RKO (cell line): ENCODE measurements around the gene OR8U1.
"Not testable (repeated sequence)": the region's sequence is repeated elsewhere in the genome, so short reads cannot be mapped to it uniquely, and the experiment has no call there.

Experiments
- DNase-seq: peaks from one replicate; pipeline ENCODE4 v3.0.0-alpha.2; 2016; ENCODE audit warnings: low spot score

Gene OR8U1

DNA sequence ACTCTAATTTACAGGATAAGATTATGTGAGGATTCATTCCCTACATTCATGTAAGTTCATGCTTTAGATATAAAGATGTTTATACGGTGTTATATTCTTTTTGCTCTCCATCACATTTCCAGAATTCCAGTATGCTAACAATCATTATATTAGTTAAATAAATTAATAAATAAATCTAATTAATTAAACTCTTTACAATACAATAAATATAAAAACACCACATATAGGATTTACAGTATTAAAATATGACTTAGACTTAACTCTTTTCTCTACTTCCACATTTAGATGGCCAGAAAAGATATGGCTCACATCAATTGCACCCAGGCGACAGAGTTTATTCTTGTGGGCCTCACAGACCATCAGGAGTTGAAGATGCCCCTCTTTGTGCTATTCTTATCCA, at the start of gene OR8U1:
TSS of gene OR8U1 (plus strand) at position 301 of the 400 bp plus-strand sequence. CDS start at position 301, 0 bp downstream.
- no peak for DNase-seq

DNA sequence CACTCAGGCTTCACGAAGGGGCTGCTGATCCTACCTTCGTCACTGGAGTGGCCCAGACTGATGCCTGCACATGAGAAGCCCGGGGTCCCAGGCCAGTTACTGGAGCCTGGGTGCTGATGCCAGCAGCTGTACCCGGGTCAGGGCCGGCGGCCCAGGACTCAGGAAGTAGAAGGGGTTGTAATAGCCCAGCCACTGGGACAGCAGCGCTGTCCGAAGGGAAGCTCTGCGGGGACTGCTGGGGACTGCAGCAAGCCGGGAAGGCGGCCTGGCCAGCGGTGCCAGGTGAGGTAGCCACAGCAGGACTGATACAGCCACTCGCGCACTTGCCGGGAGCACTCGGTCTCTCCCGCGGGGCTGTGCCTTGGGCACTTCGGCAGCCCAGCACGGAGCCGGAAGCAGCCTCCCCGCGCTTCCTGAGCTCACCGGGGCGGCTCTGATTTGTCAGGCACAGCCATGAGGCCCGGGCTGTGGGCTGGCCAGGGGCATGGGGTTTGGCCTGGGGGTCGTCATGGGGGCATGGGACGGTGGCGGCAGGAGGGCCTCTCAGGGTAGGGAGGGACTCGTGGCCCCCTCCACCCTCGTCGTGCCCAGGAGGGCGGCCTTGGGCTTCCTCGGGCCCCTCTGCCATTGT, 43.4 kb upstream of the OR8U1 start:
- no peak for DNase-seq

DNA sequence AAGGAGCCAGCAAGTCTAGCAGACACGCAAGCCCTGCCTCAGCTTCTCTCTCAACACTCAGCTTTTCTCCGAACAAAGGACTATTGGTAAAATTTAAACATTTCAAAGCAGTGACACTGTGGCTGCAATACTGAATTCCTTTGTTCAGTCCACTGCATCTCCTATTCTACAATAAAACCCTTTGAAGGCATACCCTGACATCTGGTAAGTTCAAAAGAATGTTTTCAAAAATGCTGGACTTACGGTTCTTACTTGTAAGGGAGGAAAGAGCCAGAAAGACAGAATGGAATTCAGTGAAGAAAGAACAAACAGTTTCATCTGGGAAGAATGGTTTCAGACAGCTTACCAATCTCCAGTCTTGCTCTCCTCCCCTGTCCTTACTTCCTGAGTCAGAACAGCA, 42.3 kb upstream of the OR8U1 start:
- DNase-seq, result no peak

DNA sequence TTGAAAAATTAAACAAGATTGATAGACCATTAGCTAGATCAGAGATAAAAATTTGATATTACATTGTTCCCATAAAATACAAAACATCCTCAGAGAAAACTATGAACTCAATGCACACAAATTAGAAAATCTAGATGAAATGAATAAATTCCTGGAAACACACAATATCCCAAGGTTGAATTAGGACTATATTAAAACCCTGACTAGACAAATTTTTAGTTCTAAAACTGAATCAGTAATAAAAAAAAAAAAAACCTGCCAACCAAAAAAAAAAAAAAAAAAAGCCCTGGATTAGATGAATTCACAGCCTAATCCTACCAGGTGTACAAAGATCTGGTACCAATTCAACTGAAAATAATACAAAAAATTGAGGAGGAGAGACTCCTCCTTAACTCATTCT, 35.1 kb upstream of the OR8U1 start:
- DNase-seq, result no peak

DNA sequence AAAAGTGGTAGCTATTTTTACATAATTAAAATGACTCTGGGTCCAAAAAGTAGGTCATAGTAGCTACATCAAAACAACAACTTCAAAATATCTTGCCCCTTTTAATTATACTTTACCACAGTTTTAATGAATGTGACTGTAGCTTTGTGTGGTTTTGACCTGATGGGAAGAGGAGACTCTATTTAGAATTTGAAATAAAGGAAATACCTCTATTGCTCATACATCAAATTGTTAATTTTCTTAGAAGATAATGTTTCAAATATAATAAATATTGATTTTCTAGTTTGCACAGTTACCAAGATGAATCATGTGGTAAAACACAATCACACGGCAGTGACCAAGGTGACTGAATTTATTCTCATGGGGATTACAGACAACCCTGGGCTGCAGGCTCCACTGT, 29.7 kb upstream of the OR8U1 start, which contains the start of gene OR8K1:
TSS of gene OR8K1 (plus strand) at position 301 of the 400 bp plus-strand sequence. CDS start at position 301, 0 bp downstream.
- DNase-seq, result no peak

DNA sequence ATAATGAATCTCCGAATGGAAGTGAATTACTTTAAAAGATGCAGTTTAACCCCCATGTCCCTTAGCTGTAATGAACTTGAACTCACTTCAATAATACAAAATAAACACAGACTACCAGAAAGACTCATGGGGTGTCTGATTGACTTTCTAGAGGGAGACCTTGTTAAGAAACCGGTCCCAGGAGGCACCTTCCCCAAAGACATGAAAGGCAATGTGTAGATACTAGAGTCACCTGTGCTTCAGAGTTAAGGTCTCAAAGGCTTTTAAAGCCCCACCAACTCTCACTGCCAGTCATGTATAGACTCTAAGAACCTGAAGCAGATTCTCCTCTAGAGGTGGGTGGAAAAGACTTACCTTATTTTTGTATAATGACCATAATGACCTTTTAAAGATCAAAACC, 21.4 kb upstream of the OR8U1 start, which contains the start of gene OR8J1:
TSS of gene OR8J1 (plus strand) at position 301 of the 400 bp plus-strand sequence. CDS start 5,956 bp downstream, outside the sequence.
- no peak for DNase-seq

DNA sequence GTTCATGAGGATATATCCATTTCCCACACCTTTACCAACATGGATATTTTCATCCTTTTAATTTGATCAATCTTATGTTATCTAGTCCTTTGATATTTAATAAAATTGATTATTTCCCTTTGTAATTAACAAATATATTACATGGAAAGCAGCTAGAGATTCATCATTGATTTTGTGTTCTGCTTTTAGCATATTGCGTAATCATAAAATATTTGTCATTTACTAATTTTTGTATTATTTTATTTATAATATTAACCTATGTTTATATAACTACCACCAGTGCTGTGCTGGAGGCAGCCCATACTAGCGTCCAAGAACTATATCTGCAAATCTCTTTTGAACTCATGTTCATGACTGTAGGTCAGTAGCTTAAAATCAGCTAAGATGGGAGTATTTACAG, 4.7 kb downstream of the OR8U1 start:
- DNase-seq, result no peak

DNA sequence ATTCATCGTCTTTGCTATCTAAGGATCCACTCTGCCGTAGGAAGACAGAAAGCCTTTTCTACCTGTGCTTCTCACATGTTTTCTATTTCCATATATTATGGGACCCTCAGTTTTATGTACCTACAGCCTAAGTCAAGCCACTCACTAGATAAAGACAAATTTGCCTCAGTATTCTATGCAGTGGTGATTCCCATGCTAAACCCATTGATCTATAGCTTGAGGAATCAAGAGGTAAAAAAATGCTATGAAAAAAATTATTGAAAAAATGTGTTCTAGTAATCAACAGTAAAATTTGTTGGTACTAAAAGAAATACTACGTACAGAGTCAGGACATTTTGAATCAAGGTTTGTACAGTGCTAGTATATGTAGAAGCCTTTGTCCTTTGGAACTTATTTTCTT, 19.0 kb downstream of the OR8U1 start:
- DNase-seq, result no peak

DNA sequence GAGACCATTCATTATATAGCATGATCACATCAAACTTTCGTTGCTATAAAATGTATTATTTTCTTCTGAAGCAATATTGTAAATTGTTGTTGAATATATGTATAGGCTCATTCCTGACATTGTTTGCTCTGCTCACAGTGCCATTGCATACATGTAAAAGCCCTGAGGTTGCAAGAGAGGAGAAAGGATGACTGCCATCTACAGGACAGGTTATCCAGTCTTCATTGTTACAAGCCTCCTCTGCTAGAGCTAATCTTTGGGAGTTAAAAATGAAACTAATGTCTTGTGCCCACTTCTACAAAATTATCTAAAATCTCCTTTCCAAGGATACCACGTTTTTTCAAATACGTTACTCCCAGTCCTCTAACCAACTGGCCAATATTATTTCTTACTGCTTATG, 20.6 kb downstream of the OR8U1 start:
- no peak for DNase-seq

DNA sequence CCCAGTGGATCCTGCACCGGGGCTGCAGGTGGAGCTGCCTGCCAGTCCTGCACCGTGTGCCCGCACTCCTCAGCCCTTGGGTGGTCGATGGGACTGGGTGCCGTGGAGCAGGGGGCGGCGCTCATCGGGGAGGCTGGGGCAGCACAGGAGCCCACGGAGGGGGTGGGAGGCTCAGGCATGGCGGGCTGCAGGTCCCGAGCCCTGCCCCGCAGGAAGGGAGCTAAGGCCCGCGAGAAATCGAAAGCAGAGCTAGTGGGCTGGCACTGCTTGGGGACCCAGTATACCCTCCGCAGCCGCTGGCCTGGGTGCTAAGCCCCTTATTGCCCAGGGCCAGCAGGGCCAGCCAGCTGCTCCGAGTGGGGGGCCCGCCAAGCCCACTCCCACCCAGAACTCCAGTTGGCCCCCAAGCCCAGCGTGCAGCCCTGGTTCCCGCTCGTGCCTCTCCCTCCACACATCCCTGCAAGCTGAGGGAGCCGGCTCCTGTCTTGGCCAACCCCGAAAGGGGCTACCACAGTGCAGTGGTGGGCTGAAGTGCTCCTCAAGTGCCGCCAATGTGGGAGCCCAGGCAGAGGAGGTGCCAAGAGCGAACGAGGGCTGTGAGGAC, 26.5 kb downstream of the OR8U1 start:
- DNase-seq, result not testable (repeated sequence)

DNA sequence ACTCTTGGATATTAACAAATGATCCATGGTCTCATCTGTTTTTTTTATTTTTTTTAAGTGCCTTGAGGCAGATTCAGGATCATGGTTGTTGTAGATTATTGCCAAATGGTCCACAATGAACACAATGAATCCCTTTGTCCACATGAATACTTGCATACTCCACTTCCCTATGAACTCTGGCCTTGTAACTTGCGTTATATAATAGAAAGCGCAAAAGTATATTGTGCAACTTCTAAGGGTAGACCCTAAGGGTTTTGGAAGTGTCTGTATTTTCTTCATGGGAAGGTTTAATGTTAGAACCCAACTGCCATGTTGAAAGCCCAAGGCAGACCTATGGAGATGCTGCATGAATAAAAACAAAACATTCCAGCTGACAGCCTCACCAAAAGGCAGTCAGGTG, 29.0 kb downstream of the OR8U1 start:
- DNase-seq, result no peak

DNA sequence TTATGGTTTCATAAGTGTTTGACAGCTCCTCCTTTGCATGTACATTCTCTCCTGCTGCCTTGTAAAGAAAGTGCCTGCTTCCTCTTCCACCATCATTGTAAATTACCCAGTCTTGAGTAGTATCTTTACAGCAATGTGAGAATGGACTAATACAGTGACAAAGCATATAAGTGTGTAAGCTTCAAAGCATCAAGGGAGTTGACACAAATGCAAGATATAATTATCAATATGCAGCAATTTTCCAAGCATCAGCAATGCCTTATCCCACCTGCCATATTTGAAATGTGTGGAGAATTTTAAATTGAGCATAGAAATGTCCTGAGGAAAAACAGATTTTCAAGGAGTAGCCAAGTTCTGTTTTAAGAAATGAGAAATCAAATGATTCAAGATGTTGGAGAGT, 35.4 kb downstream of the OR8U1 start:
- DNase-seq, result no peak

DNA sequence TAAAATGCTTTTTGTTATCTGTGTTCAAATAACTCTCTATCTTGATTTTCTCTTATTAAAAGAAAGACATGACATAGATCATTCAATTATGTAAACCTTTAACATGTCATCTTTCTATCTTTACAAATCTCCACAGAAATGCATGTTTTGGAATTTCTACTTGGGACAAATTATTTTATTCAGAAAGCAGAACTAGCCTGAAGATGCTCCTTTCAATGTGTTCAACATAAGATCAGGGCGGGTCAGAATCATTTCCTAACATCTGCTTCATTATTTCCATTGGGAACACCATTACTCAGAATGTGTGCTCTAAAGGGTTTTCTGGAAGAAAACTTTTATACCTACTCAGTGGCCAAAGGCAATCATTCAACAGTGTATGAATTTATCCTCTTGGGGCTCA, 37.0 kb downstream of the OR8U1 start, which contains the start of gene OR5AL1:
TSS of gene OR5AL1 (plus strand) at position 301 of the 400 bp plus-strand sequence.
- no peak for DNase-seq
